GM13976 (cell line): ENCODE data around the gene ANGEL2.

Source experiments
- DNase-seq: peaks from one replicate; pipeline ENCODE4 v3.0.0; 2012; ENCODE audit warnings: low spot score
- CTCF ChIP-seq: IDR thresholded peaks from 2 replicates; pipeline ENCODE4 v1.5.1; 2012; ENCODE audit warnings: borderline replicate concordance, mild to moderate bottlenecking; ENCODE audit not compliant: insufficient read depth; ENCODE audit errors: extremely low read depth, missing control alignments, control extremely low read depth
- in situ Hi-C: fragments of 300-500 bp; cut with MboI; formaldehyde crosslinking; loops from one replicate; pipeline ENCODE4 v1.12.0; 2022; ENCODE audit warnings: low sequenced_read_pairs, mixed read lengths, inconsistent platforms; ENCODE audit not compliant: unreplicated experiment

Gene ANGEL2

GRCh38 chr1:212943393-212943710 lies 72.3 kb downstream of the ANGEL2 start:
- TF ChIP-seq CTCF = no peak
- no peak for DNase-seq
- in situ Hi-C loops = no loop called here

- in situ Hi-C loops = no loop called here
- TF ChIP-seq CTCF = no peak
- DNase-seq = no peak
Measured at GRCh38 chr1:212942679-212943392, 72.8 kb downstream of the ANGEL2 start.
